Fibroblast of skin of right quadriceps (primary cell): ENCODE data around the gene STEAP1B.
"Not testable (repeated sequence)": the region's sequence is repeated elsewhere in the genome, so short reads cannot be mapped to it uniquely, and the experiment has no call there.

Experiments
- DNase-seq: peaks from one replicate; pipeline ENCODE4 v3.0.0-alpha.2; 2013

Gene STEAP1B

GRCh38 chr7:22499888-22500689 is at the start of gene STEAP1B:
Gene STEAP1B, minus strand, starts transcription at chr7:22500188. Its CDS starts 5,333 bp downstream, at chr7:22494855.
- DNase-seq = peak; percentile 78

- DNase-seq = no peak
Measured at GRCh38 chr7:22549051-22549450, 49.1 kb upstream of the STEAP1B start.

GRCh38 chr7:22548313-22548712 is 48.3 kb upstream of the STEAP1B start:
- DNase-seq = no peak

- no peak for DNase-seq
Measured at GRCh38 chr7:22546769-22547168, 46.8 kb upstream of the STEAP1B start.

- no peak for DNase-seq
Measured at GRCh38 chr7:22545529-22545928, 45.5 kb upstream of the STEAP1B start.

- DNase-seq = no peak
Measured at GRCh38 chr7:22544245-22544644, 44.3 kb upstream of the STEAP1B start.

GRCh38 chr7:22543169-22543568 is 43.2 kb upstream of the STEAP1B start:
- no peak for DNase-seq

GRCh38 chr7:22542669-22543068 is 42.7 kb upstream of the STEAP1B start:
- DNase-seq = no peak

- DNase-seq = no peak
Measured at GRCh38 chr7:22542254-22542653, 42.3 kb upstream of the STEAP1B start.

GRCh38 chr7:22541789-22542188 is 41.8 kb upstream of the STEAP1B start:
- no peak for DNase-seq

GRCh38 chr7:22528537-22528936 is 28.5 kb upstream of the STEAP1B start:
- DNase-seq = not testable (repeated sequence)

- not testable (repeated sequence) for DNase-seq
Measured at GRCh38 chr7:22524353-22524947, 24.5 kb upstream of the STEAP1B start.

GRCh38 chr7:22523478-22524352 is 23.7 kb upstream of the STEAP1B start:
- DNase-seq = peak; percentile 52

- not testable (repeated sequence) for DNase-seq
Measured at GRCh38 chr7:22519560-22519959, 19.6 kb upstream of the STEAP1B start.

GRCh38 chr7:22516950-22517349 is 17.0 kb upstream of the STEAP1B start:
- DNase-seq = not testable (repeated sequence)

GRCh38 chr7:22514963-22515362 is 15.0 kb upstream of the STEAP1B start:
- DNase-seq = not testable (repeated sequence)

- not testable (repeated sequence) for DNase-seq
Measured at GRCh38 chr7:22507320-22507719, 7.3 kb upstream of the STEAP1B start.

- not testable (repeated sequence) for DNase-seq
Measured at GRCh38 chr7:22506316-22507020, 6.5 kb upstream of the STEAP1B start.

GRCh38 chr7:22504519-22504918 is 4.5 kb upstream of the STEAP1B start:
- DNase-seq = not testable (repeated sequence)

- not testable (repeated sequence) for DNase-seq
Measured at GRCh38 chr7:22502104-22502503, 2.1 kb upstream of the STEAP1B start.

GRCh38 chr7:22501336-22501735 is 1.3 kb upstream of the STEAP1B start:
- peak; percentile 32 for DNase-seq

GRCh38 chr7:22499044-22499443 is 944 bp downstream of the STEAP1B start:
- DNase-seq = no peak

- DNase-seq = peak; percentile 21
Measured at GRCh38 chr7:22496912-22497311, 3.1 kb downstream of the STEAP1B start.
